HG03280 (cell line): ENCODE results near the gene OBSCN.

Experiments
- ATAC-seq: cut with Tn5 transposase; IDR thresholded peaks from one replicate; pipeline ENCODE4 v1.9.1; 2021; ENCODE audit warnings: mild to moderate bottlenecking, moderate library complexity; ENCODE audit not compliant: unreplicated experiment

OBSCN gene

GRCh38 chr1:228373681-228374571 is 166.1 kb downstream of the OBSCN start:
- no peak for ATAC-seq

GRCh38 chr1:228374711-228375577 is 167.1 kb downstream of the OBSCN start:
- no peak for ATAC-seq

- no peak for ATAC-seq
Observed at GRCh38 chr1:228375578-228376261, 167.9 kb downstream of the OBSCN start.

GRCh38 chr1:228376262-228376628 is 168.4 kb downstream of the OBSCN start:
- ATAC-seq = no peak

- no peak for ATAC-seq
Observed at GRCh38 chr1:228376651-228377631, 169.1 kb downstream of the OBSCN start.

GRCh38 chr1:228377664-228378089 is 169.8 kb downstream of the OBSCN start:
- ATAC-seq = no peak

- no peak for ATAC-seq
Observed at GRCh38 chr1:228378090-228378872, 170.4 kb downstream of the OBSCN start.

- no peak for ATAC-seq
Observed at GRCh38 chr1:228378873-228379460, 171.1 kb downstream of the OBSCN start.

- no peak for ATAC-seq
Observed at GRCh38 chr1:228379666-228380065, 171.8 kb downstream of the OBSCN start.

GRCh38 chr1:228381356-228381755 is 173.5 kb downstream of the OBSCN start:
- ATAC-seq = no peak

GRCh38 chr1:228383773-228384172 is 175.9 kb downstream of the OBSCN start:
- no peak for ATAC-seq

GRCh38 chr1:228385232-228385631 is 177.4 kb downstream of the OBSCN start:
- no peak for ATAC-seq

- no peak for ATAC-seq
Observed at GRCh38 chr1:228387321-228387720, 179.5 kb downstream of the OBSCN start.

GRCh38 chr1:228390649-228391048 is 182.8 kb downstream of the OBSCN start:
- ATAC-seq = no peak

GRCh38 chr1:228391411-228392020 is 183.7 kb downstream of the OBSCN start:
- ATAC-seq = no peak

GRCh38 chr1:228392111-228392936 is 184.5 kb downstream of the OBSCN start:
- ATAC-seq = no peak

- no peak for ATAC-seq
Observed at GRCh38 chr1:228393268-228393701, 185.4 kb downstream of the OBSCN start.
